GM12875 (cell line): Measurements from ENCODE around the gene NFKB1.
A peak's percentile ranks its signal among the peaks of the same experiment; 100 is the strongest.

Experiments used
- H3K4me3 ChIP-seq: one replicate; pipeline ENCODE4 v1.5.1; 2011; ENCODE audit warnings: low read depth, low read length, control low read depth
- CTCF ChIP-seq: IDR thresholded peaks from 2 replicates; pipeline ENCODE4 v1.5.1; 2011; ENCODE audit warnings: low read depth, mild to moderate bottlenecking, control low read depth, inconsistent platforms, low read length, moderate library complexity, borderline replicate concordance; ENCODE audit not compliant: insufficient read depth

The NFKB1 gene

GRCh38 chr4:102501447-102501696, 213 bp downstream of the NFKB1 start:
- no peak for TF ChIP-seq CTCF
- peak overlapping the region; percentile 78 for H3K4me3 ChIP-seq

GRCh38 chr4:102502543-102502818, 1.3 kb downstream of the NFKB1 start:
- no peak for TF ChIP-seq CTCF
- peak overlapping the region; percentile 78 for H3K4me3 ChIP-seq

- H3K4me3 ChIP-seq = peak overlapping the region; percentile 78
- TF ChIP-seq CTCF = no peak
Observed at GRCh38 chr4:102503301-102503746, 2.2 kb downstream of the NFKB1 start.

GRCh38 chr4:102503831-102504786, 3.0 kb downstream of the NFKB1 start:
- no peak for TF ChIP-seq CTCF
- H3K4me3 ChIP-seq = peak overlapping the region; percentile 78

- TF ChIP-seq CTCF = no peak
- H3K4me3 ChIP-seq = no peak overlapping the region
Observed at GRCh38 chr4:102504941-102505340, 3.8 kb downstream of the NFKB1 start.

- H3K4me3 ChIP-seq = no peak overlapping the region
- TF ChIP-seq CTCF = no peak
Observed at GRCh38 chr4:102505708-102506107, 4.5 kb downstream of the NFKB1 start.

- TF ChIP-seq CTCF = no peak
- no peak overlapping the region for H3K4me3 ChIP-seq
Observed at GRCh38 chr4:102506523-102506922, 5.4 kb downstream of the NFKB1 start.
